Measurements from ENCODE around the gene CTBS.

DNA sequence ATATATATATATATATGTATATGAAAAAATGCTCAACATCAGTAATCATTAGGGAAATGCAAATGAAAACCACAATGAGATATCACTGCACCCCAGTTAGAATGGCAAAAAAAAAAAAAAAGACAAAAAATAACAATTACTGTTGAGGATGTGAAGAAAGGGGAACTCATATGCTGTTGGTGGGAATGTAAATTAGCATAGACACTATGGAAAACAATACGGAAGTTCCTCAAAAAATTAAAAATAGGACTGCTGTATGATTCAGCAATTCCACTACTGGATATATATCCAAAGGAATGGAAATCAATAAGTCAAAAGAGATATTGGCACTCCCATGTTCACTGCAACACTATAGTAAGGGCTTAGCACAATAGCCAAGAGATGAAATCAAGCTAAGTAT lies 41.5 kb upstream of the CTBS start:
- TF ChIP-seq, protein P1, sequence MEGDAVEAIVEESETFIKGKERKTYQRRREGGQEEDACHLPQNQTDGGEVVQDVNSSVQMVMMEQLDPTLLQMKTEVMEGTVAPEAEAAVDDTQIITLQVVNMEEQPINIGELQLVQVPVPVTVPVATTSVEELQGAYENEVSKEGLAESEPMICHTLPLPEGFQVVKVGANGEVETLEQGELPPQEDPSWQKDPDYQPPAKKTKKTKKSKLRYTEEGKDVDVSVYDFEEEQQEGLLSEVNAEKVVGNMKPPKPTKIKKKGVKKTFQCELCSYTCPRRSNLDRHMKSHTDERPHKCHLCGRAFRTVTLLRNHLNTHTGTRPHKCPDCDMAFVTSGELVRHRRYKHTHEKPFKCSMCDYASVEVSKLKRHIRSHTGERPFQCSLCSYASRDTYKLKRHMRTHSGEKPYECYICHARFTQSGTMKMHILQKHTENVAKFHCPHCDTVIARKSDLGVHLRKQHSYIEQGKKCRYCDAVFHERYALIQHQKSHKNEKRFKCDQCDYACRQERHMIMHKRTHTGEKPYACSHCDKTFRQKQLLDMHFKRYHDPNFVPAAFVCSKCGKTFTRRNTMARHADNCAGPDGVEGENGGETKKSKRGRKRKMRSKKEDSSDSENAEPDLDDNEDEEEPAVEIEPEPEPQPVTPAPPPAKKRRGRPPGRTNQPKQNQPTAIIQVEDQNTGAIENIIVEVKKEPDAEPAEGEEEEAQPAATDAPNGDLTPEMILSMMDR (IDR thresholded peaks at IDR 0.05), result no peak
- no peak for TF ChIP-seq EP300 (IDR thresholded peaks at IDR 0.05)
- TF ChIP-seq ZFP36 (IDR thresholded peaks at IDR 0.05; ENCODE audit: borderline replicate concordance, partially characterized antibody), result no peak
- TF ChIP-seq EHMT2 (IDR thresholded peaks at IDR 0.05; ENCODE audit: low read depth), result no peak
- no peak for TF ChIP-seq CHD4 (IDR thresholded peaks at IDR 0.05; ENCODE audit: borderline replicate concordance)
- TF ChIP-seq ESRRA (IDR thresholded peaks at IDR 0.05; ENCODE audit: borderline replicate concordance, low read length), result no peak
- TF ChIP-seq, protein P2, sequence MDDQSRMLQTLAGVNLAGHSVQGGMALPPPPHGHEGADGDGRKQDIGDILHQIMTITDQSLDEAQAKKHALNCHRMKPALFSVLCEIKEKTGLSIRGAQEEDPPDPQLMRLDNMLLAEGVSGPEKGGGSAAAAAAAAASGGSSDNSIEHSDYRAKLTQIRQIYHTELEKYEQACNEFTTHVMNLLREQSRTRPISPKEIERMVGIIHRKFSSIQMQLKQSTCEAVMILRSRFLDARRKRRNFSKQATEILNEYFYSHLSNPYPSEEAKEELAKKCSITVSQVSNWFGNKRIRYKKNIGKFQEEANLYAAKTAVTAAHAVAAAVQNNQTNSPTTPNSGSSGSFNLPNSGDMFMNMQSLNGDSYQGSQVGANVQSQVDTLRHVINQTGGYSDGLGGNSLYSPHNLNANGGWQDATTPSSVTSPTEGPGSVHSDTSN (IDR thresholded peaks at IDR 0.05), result no peak
- TF ChIP-seq, protein P3, sequence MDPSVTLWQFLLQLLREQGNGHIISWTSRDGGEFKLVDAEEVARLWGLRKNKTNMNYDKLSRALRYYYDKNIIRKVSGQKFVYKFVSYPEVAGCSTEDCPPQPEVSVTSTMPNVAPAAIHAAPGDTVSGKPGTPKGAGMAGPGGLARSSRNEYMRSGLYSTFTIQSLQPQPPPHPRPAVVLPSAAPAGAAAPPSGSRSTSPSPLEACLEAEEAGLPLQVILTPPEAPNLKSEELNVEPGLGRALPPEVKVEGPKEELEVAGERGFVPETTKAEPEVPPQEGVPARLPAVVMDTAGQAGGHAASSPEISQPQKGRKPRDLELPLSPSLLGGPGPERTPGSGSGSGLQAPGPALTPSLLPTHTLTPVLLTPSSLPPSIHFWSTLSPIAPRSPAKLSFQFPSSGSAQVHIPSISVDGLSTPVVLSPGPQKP (IDR thresholded peaks at IDR 0.05; ENCODE audit: low read depth, low read length), result no peak
- TF ChIP-seq, protein P4, sequence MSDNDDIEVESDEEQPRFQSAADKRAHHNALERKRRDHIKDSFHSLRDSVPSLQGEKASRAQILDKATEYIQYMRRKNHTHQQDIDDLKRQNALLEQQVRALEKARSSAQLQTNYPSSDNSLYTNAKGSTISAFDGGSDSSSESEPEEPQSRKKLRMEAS (IDR thresholded peaks at IDR 0.05), result no peak
- no peak for TF ChIP-seq CHD2 (IDR thresholded peaks at IDR 0.05; ENCODE audit: low read length, partially characterized antibody)
- no peak for TF ChIP-seq RCOR1 (IDR thresholded peaks at IDR 0.05; ENCODE audit: low read depth, low read length)
- no peak for TF ChIP-seq PHF8 (IDR thresholded peaks at IDR 0.05; ENCODE audit: borderline replicate concordance, low read depth)

Measured in A549 (cell line).